Naive B cell (primary cell): ENCODE results near the gene PTK7. TPM values are rescaled to one million over a fixed set of nuclear protein-coding genes. Genes with fewer than 3 reads are reported as not detected.
A peak's percentile ranks its signal among the peaks of the same experiment; 100 is the strongest.

Experiments used
- ATAC-seq, 2 donors: fragments of 150-1000 bp; cut with Tn5 transposase; 2 replicates each; pipeline ENCODE4 v1.10.0; 2021; ENCODE audit warnings: low read depth in 2 of 2, mild to moderate bottlenecking in 2 of 2, moderate library complexity in 2 of 2
- DNase-seq: peaks from one replicate; pipeline ENCODE4 v3.0.0; 2022
- H3K27ac Mint-ChIP-seq, 6 donors: one replicate each; pipeline ENCODE4 v1.8.0; 2020 to 2022; ENCODE audit warnings: mild to moderate bottlenecking in 6 of 6, mixed read lengths in 6 of 6, moderate library complexity in 5 of 6, inconsistent platforms in 2 of 6
- H3K27me3 Mint-ChIP-seq, 3 donors: one replicate each; pipeline ENCODE4 v1.8.0; 2021 to 2022; ENCODE audit warnings: mixed read lengths in 3 of 3, mild to moderate bottlenecking in 1 of 3
- H3K36me3 Mint-ChIP-seq, 2 donors: one replicate each; pipeline ENCODE4 v1.8.0; 2020 to 2022; ENCODE audit warnings: mixed read lengths in 2 of 2, inconsistent platforms in 1 of 2, mild to moderate bottlenecking in 1 of 2
- H3K4me1 Mint-ChIP-seq, 3 donors: one replicate each; pipeline ENCODE4 v1.8.0; 2020 to 2022; ENCODE audit warnings: mixed read lengths in 3 of 3, inconsistent platforms in 1 of 3, mild to moderate bottlenecking in 1 of 3, moderate library complexity in 1 of 3
- H3K4me3 Mint-ChIP-seq, 8 donors: one replicate each; pipeline ENCODE4 v1.8.0; 2020 to 2022; ENCODE audit warnings: mild to moderate bottlenecking in 8 of 8, mixed read lengths in 8 of 8, moderate library complexity in 8 of 8, inconsistent platforms in 2 of 8
- H3K9me3 Mint-ChIP-seq, 7 donors: one replicate each; pipeline ENCODE4 v1.8.0; 2020 to 2022; ENCODE audit warnings: mixed read lengths in 7 of 7, mild to moderate bottlenecking in 5 of 7, inconsistent platforms in 2 of 7, moderate library complexity in 1 of 7
- polyA plus RNA-seq, 6 donors: library from polyadenylated mRNA; unstranded; fragments of 300-500 nt; fragmentation: Illumina TruSeq; gene quantifications; one replicate each; pipeline ENCODE4 v1.2.3, GENCODE V29; 2021; ENCODE audit warnings: low read depth in 6 of 6

Gene PTK7
- polyA plus RNA-seq, 6 donors from 2014 or later = not detected

DNA sequence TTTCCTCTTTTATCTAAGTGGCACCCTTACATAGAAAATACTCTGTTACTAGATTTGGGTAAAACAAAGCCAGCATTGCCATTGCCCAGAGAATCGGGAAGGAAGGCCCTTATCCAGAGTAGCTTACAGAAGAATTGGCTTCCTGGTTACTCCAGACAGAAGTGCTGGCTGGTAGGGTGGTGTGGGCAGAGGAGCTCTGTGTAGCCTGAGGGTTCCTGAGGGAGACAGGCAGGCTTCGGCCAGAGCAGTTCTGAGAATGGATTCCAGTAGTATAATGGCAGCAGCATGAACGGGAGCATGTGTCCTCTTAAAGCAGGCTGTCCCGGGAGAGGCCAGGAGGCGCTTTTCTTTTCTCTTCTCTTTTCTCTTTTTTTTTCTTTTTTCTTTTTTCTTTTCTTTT, 117.8 kb downstream of the PTK7 start:
- no peak overlapping the region for H3K27ac Mint-ChIP-seq
- H3K36me3 Mint-ChIP-seq = peaks cover 28 to 40% of the 10 kb centered on the region in 2 donors
- H3K9me3 Mint-ChIP-seq = no peaks in the 10 kb centered on the region
- no peaks in the 10 kb centered on the region for H3K27me3 Mint-ChIP-seq
- DNase-seq (no peak), ATAC-seq (no peak)
- peaks cover 9 to 18% (median 9%) of the 10 kb centered on the region in 3 donors for H3K4me1 Mint-ChIP-seq
- H3K4me3 Mint-ChIP-seq = no peak overlapping the region

DNA sequence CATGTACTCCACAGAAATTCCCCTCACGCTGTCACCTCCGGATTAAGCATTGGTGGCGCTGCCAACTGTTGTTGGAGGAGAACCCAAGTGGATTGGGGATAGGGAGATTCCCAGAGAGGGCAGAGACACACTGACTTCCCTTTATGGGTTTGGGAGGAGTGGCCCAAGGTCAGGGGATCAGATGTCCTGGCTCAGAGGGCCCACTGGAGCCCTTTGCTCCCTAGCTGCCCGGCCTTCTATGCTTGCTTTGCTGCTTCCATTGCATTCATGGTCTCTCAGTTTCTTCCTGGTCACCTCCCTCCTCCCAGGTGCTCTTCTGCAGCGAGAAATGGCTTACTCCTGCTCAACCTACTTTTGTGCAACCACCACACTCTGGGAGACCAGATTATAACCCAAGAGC, 120.2 kb downstream of the PTK7 start:
- Mint-ChIP-seq H3K36me3 (peaks cover 28 to 60% of the 10 kb centered on the region in 2 donors), H3K27ac (peak overlapping the region in 1 of 6 donors; percentile 89)

DNA sequence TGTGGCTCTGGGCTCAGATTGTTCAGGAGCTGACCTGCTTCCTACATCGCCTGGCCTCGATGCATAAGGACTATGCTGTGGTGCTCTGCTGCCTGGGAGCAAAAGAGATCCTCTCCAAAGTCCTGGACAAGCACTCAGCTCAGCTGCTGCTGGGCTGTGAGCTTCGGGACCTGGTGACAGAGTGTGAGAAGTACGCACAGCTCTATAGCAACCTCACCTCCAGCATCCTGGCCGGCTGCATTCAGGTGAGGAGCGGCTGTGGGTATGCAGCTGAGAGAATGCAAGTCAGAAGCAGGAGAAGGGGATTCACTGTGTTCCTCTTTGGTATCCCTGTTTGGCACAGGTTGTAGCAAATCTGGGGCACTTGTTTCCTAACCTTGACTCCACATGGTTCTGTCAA, 123.8 kb downstream of the PTK7 start:
- H3K36me3 Mint-ChIP-seq = peaks cover 18 to 39% of the 10 kb centered on the region in 2 donors
- H3K4me3 Mint-ChIP-seq = no peak overlapping the region
- H3K27ac Mint-ChIP-seq = no peak overlapping the region
- H3K4me1 Mint-ChIP-seq = peaks cover 0 to 4% (median 0%) of the 10 kb centered on the region in 3 donors
- H3K9me3 Mint-ChIP-seq = no peaks in the 10 kb centered on the region
- H3K27me3 Mint-ChIP-seq = no peaks in the 10 kb centered on the region
- no peak for DNase-seq
- ATAC-seq = no peak

More for the DNA sequence above, 120.2 kb downstream of the PTK7 start:
- Mint-ChIP-seq H3K9me3 (no peaks in the 10 kb centered on the region), H3K4me3 (no peak overlapping the region), H3K4me1 (peaks cover 0 to 18% (median 6%) of the 10 kb centered on the region in 3 donors), H3K27me3 (no peaks in the 10 kb centered on the region)
- DNase-seq (no peak), ATAC-seq (no peak)

DNA sequence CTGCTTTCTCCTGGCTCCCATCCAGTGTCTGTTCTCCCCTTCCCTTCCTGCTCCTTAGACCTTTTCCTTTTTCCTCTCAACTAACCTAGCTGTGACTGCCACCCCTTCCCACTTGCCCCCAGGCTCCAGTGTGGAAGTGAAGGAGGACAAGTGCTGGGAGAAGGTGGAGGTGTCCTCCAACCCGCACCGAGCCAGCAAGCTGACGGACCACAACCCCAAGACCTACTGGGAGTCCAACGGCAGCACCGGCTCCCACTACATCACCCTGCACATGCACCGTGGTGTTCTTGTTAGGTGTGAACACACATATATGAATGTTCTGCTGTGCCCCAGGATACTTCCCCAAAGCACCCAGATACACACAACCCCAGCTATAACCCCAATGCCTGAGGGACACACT, 124.4 kb downstream of the PTK7 start:
- Mint-ChIP-seq H3K4me1 (peaks cover 0 to 10% (median 0%) of the 10 kb centered on the region in 3 donors), H3K9me3 (no peaks in the 10 kb centered on the region), H3K27ac (peak overlapping the region; percentile 4 to 64 (median 20)), H3K4me3 (no peak overlapping the region), H3K27me3 (no peaks in the 10 kb centered on the region), H3K36me3 (peaks cover 12 to 39% of the 10 kb centered on the region in 2 donors)
- ATAC-seq (no peak), DNase-seq (no peak)

DNA sequence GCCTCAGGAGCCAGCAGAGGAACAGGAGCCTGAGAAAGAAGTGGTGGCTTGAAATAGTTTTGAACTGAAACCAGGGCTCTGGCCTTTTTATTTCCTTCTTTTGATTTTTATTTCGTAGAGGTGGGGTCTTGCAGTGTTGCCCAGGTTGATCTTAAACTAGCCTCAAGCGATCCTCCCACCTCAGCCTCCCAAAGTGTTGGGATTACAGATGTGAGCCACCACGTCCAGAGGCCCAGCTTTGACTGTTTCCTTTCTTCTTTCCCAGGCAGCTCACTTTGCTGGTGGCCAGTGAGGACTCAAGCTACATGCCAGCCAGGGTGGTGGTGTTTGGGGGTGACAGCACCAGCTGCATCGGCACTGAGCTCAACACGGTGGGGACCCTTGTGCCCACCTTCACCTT, 126.3 kb downstream of the PTK7 start:
- Mint-ChIP-seq H3K27me3 (no peaks in the 10 kb centered on the region), H3K4me1 (peaks cover 0 to 6% (median 0%) of the 10 kb centered on the region in 3 donors), H3K36me3 (peaks cover 8 to 32% of the 10 kb centered on the region in 2 donors), H3K9me3 (no peaks in the 10 kb centered on the region), H3K27ac (peak overlapping the region in 1 of 6 donors; percentile 6), H3K4me3 (no peak overlapping the region)
- no peak for ATAC-seq
- no peak for DNase-seq

DNA sequence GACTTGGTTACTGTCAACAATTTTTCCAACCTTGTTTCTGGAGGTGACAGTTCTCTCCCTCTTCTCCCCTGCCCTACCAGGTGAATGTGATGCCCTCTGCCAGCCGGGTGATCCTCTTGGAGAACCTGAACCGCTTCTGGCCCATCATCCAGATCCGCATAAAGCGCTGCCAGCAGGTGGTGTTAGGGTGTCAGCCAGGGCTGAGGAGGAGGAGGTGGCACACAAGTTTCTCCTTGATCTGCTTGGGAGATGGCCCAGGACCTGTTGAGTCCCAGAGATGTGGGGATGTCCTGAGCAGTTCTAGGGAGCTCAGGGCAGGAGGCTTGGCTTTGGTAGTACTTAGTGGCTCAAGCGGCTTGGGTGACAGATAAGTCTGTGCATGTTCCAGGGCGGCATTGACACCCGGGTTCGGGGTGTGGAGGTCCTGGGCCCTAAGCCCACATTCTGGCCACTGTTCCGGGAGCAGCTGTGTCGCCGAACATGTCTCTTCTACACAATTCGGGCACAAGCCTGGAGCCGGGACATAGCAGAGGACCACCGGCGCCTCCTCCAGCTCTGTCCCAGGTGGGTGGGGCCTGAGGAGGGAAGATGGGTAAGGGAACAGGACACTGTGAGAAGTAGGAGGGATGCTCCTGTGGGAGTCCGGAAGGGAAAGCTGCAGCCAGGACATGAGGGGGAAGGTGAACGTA, 127.1 kb downstream of the PTK7 start:
- no peak for ATAC-seq
- DNase-seq = no peak
- H3K27ac Mint-ChIP-seq = peak overlapping the region in 1 of 6 donors; percentile 21
- H3K4me1 Mint-ChIP-seq = peaks cover 0 to 6% (median 0%) of the 10 kb centered on the region in 3 donors
- no peak overlapping the region for H3K4me3 Mint-ChIP-seq
- no peaks in the 10 kb centered on the region for H3K27me3 Mint-ChIP-seq
- H3K9me3 Mint-ChIP-seq = no peaks in the 10 kb centered on the region
- H3K36me3 Mint-ChIP-seq = peaks cover 8 to 32% of the 10 kb centered on the region in 2 donors

DNA sequence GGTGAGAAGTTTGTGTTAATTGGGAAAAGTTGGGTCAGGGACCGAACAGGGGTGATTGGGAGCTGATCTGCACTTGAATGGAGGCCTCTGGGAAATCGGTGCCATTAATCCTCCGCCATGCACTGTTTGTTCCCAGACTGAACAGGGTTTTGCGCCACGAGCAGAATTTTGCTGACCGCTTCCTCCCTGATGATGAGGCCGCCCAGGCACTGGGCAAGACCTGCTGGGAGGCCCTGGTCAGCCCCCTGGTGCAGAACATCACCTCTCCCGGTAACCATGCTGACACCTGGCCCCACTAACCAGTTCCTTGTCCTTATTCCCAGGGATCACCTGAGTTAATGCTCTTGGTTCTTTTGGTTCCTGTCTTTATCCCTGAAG, 127.6 kb downstream of the PTK7 start:
- Mint-ChIP-seq H3K9me3 (no peaks in the 10 kb centered on the region), H3K27me3 (no peaks in the 10 kb centered on the region), H3K27ac (no peak overlapping the region), H3K4me3 (no peak overlapping the region), H3K36me3 (peaks cover 8 to 32% of the 10 kb centered on the region in 2 donors), H3K4me1 (peaks cover 0 to 6% (median 0%) of the 10 kb centered on the region in 3 donors)
- ATAC-seq (no peak), DNase-seq (no peak)

DNA sequence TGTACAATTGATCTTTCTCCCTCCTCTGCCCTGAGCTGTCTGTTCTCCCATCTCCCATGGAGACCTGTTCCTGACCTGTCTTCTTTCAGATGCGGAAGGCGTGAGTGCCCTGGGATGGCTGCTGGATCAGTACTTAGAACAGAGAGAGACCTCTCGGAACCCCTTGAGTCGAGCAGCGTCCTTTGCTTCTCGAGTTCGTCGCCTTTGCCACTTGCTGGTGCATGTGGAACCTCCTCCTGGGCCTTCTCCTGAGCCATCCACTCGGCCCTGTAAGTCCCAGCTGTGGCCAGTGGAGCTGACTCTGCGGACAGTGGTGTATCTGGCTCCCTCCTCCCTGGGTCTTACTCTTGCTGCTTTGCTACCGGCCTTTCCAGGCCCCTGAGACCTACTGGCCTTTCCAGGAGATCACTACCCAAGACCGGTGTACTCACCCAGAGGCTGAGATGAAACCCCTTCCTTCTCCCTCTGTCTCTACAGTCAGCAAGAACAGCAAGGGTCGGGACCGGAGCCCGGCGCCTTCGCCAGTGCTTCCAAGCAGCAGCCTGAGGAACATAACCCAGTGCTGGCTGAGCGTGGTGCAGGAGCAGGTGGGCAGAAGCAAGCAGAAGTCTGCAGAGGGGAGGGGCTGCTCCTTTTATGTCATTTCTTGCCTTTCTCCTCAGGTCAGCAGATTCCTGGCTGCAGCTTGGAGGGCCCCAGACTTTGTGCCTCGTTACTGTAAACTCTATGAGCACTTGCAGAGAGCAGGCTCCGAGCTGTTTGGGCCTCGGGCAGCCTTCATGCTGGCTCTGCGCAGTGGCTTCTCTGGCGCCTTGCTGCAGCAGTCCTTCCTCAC, 128.4 kb downstream of the PTK7 start:
- H3K36me3 Mint-ChIP-seq = peaks cover 8 to 30% of the 10 kb centered on the region in 2 donors
- H3K9me3 Mint-ChIP-seq = no peaks in the 10 kb centered on the region
- H3K27ac Mint-ChIP-seq = peak overlapping the region in 1 of 6 donors; percentile 9
- no peak for DNase-seq
- peaks cover 0 to 6% (median 0%) of the 10 kb centered on the region in 3 donors for H3K4me1 Mint-ChIP-seq
- no peak overlapping the region for H3K4me3 Mint-ChIP-seq
- ATAC-seq = no peak
- no peaks in the 10 kb centered on the region for H3K27me3 Mint-ChIP-seq

DNA sequence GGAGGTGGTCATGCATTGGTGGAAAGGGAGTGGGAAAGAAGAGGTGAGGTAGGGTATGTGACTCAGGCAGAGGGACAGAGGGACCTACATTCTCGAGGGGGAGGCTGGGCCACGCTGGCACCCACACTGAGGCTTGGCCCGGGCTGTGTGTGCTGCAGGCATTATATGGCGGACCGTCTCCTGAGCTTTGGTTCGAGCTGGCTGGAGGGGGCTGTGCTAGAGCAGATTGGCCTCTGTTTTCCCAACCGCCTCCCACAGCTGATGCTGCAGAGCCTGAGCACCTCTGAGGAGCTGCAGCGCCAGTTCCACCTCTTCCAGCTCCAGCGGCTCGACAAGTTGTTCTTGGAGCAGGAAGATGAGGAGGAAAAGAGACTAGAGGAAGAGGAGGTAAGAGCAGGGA, 129.7 kb downstream of the PTK7 start:
- no peak overlapping the region for H3K4me3 Mint-ChIP-seq
- H3K36me3 Mint-ChIP-seq = peaks cover 8 to 17% of the 10 kb centered on the region in 2 donors
- no peaks in the 10 kb centered on the region for H3K9me3 Mint-ChIP-seq
- no peak for ATAC-seq
- H3K27me3 Mint-ChIP-seq = no peaks in the 10 kb centered on the region
- peak overlapping the region in 1 of 6 donors; percentile 80 for H3K27ac Mint-ChIP-seq
- H3K4me1 Mint-ChIP-seq = peaks cover 0 to 6% (median 0%) of the 10 kb centered on the region in 3 donors
- DNase-seq = no peak

DNA sequence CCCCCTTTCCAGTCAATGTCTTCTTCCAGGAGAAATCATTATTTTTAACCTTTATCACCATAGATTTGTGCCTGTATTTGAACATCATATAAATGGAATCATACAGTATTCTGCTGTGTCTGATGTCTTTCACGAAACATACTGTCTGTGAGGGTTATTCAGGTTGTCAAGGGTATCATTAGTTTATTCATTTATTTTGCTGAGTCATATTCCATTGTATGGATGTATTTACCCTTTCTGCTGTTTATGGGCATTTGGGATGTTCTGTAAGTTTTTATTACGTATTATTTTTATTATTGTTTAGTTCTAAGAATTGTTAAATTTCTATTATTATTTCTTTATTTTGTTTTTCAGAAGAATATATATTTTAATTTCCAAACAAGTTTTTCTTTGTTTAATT, 131.2 kb downstream of the PTK7 start:
- H3K27me3 Mint-ChIP-seq = no peaks in the 10 kb centered on the region
- no peaks in the 10 kb centered on the region for H3K9me3 Mint-ChIP-seq
- peak overlapping the region in 1 of 6 donors; percentile 6 for H3K27ac Mint-ChIP-seq
- peaks cover 0 to 6% (median 0%) of the 10 kb centered on the region in 3 donors for H3K4me1 Mint-ChIP-seq
- H3K36me3 Mint-ChIP-seq = peaks cover 4 to 13% of the 10 kb centered on the region in 2 donors
- DNase-seq (no peak), ATAC-seq (no peak)
- no peak overlapping the region for H3K4me3 Mint-ChIP-seq

Other genes starting within 250 kb of the PTK7 start
- 10 to 100 TPM; 26.8 to 81.7 (median 61.0) TPM for gene RPL7L1, start 196.7 kb upstream of the PTK7 start, polyA plus RNA-seq
- 1 to 10 TPM in 1 of 6 donors, under 1 TPM in 3, not detected in 2; 0.41 to 1.9 (median 0.68) TPM for gene PTCRA, start 160.3 kb upstream of the PTK7 start, polyA plus RNA-seq
- gene CNPY3, start 146.8 kb upstream of the PTK7 start, polyA plus RNA-seq = 100 to 1,000 TPM; 153 to 199 (median 177) TPM
- gene GNMT, start 115.6 kb upstream of the PTK7 start, polyA plus RNA-seq = 1 to 10 TPM in 1 of 6 donors, under 1 TPM in 3, not detected in 2; 0.26 to 1.1 (median 0.28) TPM
- gene PEX6, start 97.1 kb upstream of the PTK7 start, polyA plus RNA-seq = 10 to 100 TPM; 10.6 to 23.5 (median 15.7) TPM
- gene PPP2R5D, start 91.7 kb upstream of the PTK7 start, polyA plus RNA-seq = 10 to 100 TPM; 13.6 to 23.8 (median 14.5) TPM
- 100 to 1,000 TPM in 4 of 6 donors, 10 to 100 TPM in 2; 91.3 to 172 (median 103) TPM for gene MEA1, start 62.4 kb upstream of the PTK7 start, polyA plus RNA-seq
- 100 to 1,000 TPM in 1 of 6 donors, 10 to 100 TPM in 5; 88.7 to 121 (median 92.0) TPM for gene KLHDC3, start 62.1 kb upstream of the PTK7 start, polyA plus RNA-seq
- gene RRP36, start 54.7 kb upstream of the PTK7 start, polyA plus RNA-seq = 10 to 100 TPM; 27.8 to 55.0 (median 39.8) TPM
- gene CUL7, start 22.5 kb upstream of the PTK7 start, polyA plus RNA-seq = 1 to 10 TPM; 3.1 to 6.4 (median 4.4) TPM
- 10 to 100 TPM; 27.2 to 61.1 (median 42.3) TPM for gene MRPL2, start 16.9 kb upstream of the PTK7 start, polyA plus RNA-seq
- gene KLC4, start 16.7 kb upstream of the PTK7 start, polyA plus RNA-seq = 10 to 100 TPM in 4 of 6 donors, 1 to 10 TPM in 2; 1.3 to 11.2 (median 10.5) TPM
- gene SRF, start 95.0 kb downstream of the PTK7 start, polyA plus RNA-seq = 1 to 10 TPM; 2.5 to 5.3 (median 4.7) TPM
- 10 to 100 TPM in 3 of 6 donors, 1 to 10 TPM in 3; 1.2 to 16.5 (median 9.5) TPM for gene CUL9, start 105.9 kb downstream of the PTK7 start, polyA plus RNA-seq
- 100 to 1,000 TPM; 101 to 176 (median 133) TPM for gene DNPH1, start 153.2 kb downstream of the PTK7 start, polyA plus RNA-seq
- not detected for gene TTBK1, start 167.2 kb downstream of the PTK7 start, polyA plus RNA-seq
- under 1 TPM in 1 of 6 donors, not detected in 5; 0.54 TPM for gene SLC22A7, start 221.9 kb downstream of the PTK7 start, polyA plus RNA-seq
- gene CRIP3, start 232.5 kb downstream of the PTK7 start, polyA plus RNA-seq = 1 to 10 TPM; 2.7 to 7.8 (median 5.3) TPM